Forelimb muscle (tissue), 1 donor: Measurements from ENCODE around the gene HDHD3. TPM values are rescaled to one million over a fixed set of nuclear protein-coding genes. Genes with fewer than 3 reads are reported as not detected.
"Not testable (repeated sequence)": the region's sequence is repeated elsewhere in the genome, so short reads cannot be mapped to it uniquely, and the experiment has no call there.

Experiments used
- DNase-seq: peaks from one replicate; pipeline ENCODE4 v3.0.0-alpha.2; 2013; ENCODE audit warnings: low read depth
- polyA plus RNA-seq: library from polyadenylated mRNA; unstranded; fragments of 120-200 nt; gene quantifications from one replicate; pipeline ENCODE4 v1.2.1, GENCODE V29; 2013; ENCODE audit not compliant: insufficient read length

The HDHD3 gene
- polyA plus RNA-seq, result 4.2 TPM

DNA sequence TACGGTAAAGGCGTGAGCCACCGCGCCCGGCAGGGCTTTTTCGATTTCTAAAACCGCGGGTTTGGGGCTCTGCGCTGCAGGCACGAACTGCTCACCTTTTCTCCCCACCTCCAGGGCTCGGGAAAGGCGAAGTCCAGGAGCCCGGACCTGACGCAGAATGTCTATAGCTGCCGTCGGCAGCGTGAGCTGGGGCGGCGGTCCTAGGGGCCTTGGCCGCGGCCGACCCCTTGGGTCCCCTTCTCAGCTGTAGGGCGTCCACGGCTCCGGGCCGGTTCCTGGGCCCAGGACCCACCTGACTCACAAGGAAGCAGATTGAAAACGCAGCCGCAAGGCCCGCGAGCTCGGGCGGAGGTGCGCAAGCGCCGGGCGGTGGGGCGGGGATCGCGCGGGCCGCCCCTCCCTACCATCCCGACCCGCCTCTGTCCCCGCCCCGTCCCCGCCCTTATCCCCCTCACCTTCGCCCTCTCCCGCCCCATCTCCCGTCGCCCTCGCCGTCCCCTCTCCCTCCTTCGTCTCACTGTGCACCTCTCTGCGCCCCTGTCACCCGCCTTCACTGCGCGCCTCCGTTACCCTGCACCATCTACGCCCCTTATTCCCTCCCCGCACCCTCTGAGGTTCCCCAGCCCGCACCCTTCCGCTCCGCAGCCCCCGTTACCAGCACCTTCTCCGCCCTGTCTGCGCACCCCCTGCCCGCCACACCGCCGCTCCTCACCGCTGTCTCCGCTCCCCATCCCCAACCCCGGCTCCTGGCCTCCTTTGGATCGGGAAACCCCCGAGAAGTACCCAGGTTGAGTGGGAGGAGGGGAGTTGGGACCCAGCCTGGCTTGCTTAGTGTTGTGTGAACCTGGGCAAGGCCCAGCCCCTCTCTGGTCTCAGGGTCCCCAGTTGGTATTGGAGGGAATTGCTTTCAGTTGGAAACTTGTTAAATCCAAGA, at the start of gene HDHD3:
Gene HDHD3 (minus strand): TSS at position 353 of the 934 bp plus-strand sequence. CDS start 2,632 bp downstream, outside the sequence.
- DNase-seq, result no peak

DNA sequence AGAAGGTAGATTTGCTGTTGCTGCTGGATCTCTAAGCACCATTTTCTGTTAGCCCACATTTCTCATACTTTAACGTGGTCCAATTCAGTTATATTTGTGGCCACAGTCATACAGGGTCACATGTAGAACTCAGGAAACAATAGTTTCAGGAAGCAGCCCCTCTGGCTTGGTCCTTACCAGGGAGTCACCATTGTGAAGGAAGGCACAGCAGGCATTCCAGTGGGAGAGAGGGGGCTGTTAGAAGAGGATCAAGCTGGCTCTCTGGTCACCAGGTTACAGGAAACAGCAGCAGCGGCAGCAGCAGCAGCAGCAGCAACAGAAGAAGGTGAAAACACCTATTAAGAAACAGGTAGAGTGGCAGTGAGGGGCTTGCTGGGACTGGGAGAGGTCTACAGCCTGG, 48.3 kb upstream of the HDHD3 start:
- DNase-seq, result no peak

DNA sequence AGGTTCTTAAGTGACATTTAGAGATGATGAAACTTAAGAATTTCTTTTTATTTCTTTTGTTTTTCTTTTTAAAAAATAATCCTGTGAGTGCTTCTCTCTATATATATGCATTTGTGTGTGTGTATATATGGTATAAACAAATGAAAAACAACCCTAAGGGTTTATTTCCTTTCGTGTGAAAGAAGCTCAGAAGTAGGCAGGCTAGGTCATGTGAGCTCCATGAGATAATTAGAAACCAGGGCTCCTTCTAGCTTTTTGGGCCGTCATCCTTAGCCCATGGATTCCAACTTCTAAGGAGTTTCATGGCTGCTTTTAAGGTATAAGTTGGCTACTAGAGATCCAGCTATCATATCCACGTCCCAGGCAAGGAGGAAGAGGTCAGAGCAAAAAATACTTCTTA, 44.9 kb upstream of the HDHD3 start:
- DNase-seq, result no peak

- DNase-seq, result no peak
Measured at GRCh38 chr9:113417370-113417769, 40.6 kb upstream of the HDHD3 start.

GRCh38 chr9:113416149-113416721, 39.4 kb upstream of the HDHD3 start:
- no peak for DNase-seq

DNA sequence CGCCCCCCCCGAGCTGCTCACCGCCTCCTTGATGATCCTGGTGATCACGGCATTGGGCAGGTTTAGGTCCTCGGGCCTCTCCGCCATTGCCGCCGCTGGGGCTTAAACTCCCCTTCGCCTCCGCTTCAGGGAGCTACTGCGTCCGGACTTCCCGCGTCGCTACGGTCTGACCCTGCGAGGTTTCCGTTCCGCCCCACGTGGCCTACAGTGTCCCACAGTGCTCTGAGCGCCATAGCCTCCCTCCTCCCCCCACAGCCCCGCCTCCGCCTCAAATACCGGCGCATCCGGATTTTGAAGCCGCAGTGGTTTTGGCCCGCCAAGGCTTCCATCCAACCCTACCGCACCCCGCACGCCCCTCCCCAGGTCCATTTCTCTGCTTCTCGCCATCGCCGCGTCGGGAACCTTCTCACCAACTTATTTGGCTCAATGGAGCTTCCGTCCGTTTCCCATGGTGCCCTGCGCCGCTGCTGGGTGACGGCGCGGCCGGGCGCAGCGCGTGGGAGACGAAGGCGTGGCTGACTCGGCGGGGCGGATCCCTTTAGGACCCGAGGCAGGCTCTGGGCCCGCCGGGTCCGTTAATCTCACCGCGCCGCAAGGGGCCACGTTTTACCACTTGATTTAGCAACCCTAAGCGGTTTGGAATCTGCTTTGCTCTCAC, 33.5 kb upstream of the HDHD3 start, which contains the start of the genes C9orf43 and POLE3:
Gene C9orf43 (plus strand): TSS at position 541 of the 658 bp plus-strand sequence. CDS start 2,747 bp downstream, outside the sequence.
Gene POLE3 (minus strand): TSS at position 469 of the 658 bp plus-strand sequence. CDS start 382 bp downstream, at position 87.
- peak; percentile 83 for DNase-seq

DNA sequence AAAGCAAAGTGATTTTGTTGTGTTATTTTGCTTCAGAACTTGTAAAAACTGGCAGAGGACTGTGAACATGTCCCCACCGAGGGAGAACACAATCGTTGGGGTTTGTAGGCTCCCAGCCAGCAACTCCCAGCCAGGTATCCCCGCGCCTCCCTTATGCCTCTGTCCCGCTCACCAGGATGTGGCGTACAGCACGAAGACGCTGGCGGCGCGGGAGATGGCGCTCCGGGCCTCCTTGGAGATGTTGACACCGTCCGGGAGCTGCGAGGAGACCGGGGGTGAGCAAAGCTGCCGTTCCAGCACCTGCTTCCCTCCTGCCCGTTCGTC, 33.1 kb upstream of the HDHD3 start:
- no peak for DNase-seq

DNA sequence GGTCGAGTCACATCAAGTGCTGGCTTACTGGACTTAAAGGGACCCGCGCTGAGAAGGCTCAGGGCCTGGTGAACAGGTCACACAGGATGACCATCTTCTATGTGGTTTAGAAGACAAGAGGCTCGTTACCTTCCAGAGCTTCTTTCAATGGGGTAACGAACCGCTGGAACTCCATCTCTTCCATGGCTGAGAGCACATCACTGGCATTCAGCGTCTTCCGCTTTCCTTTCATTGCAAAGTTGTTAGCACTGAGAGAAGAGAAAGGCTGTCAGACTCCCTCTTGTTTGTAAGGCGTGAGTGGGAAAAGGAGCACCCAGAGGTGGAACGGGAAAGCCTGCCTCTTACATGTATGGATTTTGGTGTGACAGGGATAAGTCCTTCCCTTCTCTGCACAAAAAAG, 32.7 kb upstream of the HDHD3 start:
- DNase-seq, result no peak

- DNase-seq, result not testable (repeated sequence)
Measured at GRCh38 chr9:113406873-113407511, 30.2 kb upstream of the HDHD3 start.

DNA sequence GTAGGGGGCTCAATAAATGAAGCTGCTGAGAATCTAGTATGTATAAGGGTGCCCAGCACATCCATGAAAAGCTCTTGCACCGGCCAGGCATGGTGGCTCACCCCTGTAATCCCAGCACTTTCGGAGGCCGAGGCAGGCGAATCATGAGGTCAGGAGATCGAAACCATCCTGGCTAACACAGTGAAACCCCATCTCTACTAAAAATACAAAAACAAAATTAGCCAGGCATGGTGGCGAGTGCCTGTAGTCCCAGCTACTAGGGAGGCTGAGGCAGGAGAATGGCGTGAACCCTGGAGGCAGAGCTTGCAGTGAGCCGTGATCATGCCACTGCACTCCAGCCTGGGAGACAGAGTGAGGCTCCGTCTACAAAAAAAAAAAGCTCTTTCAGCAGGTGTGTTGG, 29.6 kb upstream of the HDHD3 start:
- DNase-seq, result not testable (repeated sequence)

GRCh38 chr9:113403646-113404045, 26.9 kb upstream of the HDHD3 start:
- no peak for DNase-seq

GRCh38 chr9:113401027-113401792, 24.4 kb upstream of the HDHD3 start, which contains the start of gene ALAD:
TSS of gene ALAD (minus strand) at chr9:113401284. CDS start at chr9:113393559, 7,725 bp downstream.
- DNase-seq, result peak; percentile 88

DNA sequence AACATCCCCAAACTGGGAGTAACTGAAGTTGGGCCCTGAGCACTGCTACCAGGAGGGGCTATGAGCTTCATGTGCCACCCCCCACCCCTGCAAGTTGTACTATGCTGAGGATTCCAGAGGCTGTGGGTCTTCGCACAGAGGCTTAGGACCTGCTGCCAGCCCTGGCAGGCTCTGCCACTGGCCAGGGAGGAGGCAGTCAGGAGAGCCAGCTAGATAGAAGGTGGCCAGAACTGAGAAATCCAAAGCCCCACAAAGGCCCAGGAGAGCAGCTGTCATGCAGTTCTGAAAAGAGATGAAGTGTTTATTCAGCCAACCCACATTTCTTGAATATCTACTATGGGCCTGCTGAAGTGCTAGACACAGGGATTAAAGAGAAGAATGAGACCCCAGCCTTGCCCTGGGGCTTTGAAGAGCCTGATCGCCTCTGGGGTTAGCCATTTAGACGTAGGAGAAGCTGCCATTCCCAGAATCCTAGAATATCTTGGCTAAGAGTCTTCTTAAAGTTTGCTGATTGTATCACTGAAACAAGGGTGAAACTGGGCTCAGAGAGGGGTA, 22.9 kb upstream of the HDHD3 start:
- DNase-seq, result no peak

DNA sequence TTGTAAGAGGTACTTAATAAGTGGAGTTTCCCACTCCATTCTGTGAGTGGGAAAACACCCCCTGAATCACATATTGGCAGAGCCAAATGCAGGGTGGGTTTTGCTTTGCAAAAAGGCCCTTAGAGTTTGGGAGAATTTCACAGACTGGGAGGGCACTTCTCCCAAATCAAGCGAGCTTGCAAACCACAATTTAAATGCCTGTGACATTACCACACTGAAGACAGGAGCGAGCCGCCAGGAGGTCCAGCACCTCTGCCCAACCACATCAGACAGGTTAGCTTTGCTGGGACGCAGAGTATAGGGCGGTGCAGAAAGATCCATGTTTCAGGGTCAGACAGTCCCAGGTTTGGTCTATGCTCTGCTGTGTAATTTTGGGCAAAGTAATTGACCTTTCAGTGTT, 22.0 kb upstream of the HDHD3 start:
- no peak for DNase-seq

DNA sequence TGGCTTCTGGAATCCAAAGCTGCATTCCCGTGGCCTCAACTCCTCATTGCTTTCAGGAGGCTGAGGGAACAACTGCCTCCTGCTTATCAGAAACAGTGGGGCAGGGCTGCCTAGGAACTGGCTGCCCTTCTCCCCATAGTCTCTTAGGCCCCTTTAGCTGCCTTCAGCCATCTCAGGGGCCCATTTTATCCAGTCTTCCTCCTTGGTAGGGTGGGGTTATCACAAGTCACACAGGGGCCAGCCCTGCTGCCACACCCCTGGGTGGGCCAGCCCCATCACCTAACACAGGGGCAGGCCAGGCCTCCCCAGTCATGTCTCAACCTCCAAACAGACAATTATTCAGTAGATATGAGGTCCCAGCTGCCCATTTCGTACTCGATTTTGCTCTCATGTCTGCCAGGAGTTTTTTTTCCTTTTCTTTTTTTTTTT, 20.4 kb upstream of the HDHD3 start:
- DNase-seq, result no peak

DNA sequence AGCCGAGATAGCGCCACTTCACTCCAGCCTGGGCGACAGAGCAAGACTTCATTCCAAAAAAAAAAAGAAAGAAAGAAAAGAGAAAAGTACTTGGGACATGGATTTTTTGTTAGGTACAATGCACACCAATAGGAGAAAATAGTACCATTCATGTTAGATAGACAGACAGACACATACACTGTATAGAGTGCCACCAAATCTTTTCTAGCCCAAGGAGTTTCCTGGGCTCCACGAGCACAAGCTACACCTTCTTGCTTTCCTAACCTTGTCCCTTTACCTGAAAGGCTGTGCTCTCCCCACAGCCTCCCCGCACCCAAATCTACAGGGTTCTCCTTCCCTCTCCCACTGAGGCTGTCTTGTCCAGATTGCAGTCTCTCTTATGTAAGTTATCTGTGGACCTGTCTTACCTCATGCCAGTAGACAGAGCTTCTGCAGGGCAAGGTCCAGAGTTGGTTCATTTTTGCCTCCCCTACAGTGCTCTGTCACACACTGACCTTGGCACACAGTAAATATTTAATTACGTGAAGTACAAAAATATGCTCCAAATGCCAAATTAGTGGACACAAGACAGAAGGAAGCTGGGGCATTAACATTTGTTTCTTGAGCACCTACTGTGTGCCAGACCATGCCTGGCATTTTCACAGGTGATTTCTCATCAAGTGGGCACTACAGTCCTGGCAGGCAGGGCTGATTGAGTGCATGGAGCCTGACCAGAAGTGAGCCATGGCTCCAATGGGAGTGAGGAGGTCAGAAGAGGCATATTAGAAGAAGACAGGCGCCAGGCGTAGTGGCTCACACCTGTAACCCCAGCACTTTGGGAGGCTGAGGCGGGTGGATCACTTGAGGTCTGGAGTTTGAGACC, 18.4 kb upstream of the HDHD3 start:
- DNase-seq, result no peak

- DNase-seq, result no peak
Measured at GRCh38 chr9:113393281-113393680, 16.5 kb upstream of the HDHD3 start.

- no peak for DNase-seq
Measured at GRCh38 chr9:113391917-113392316, 15.1 kb upstream of the HDHD3 start.

GRCh38 chr9:113390192-113390960, 13.6 kb upstream of the HDHD3 start:
- DNase-seq, result no peak
